Ammon's horn (tissue), 1 donor: Measurements from ENCODE around the gene TNFSF9.
A peak's percentile ranks its signal among the peaks of the same experiment; 100 is the strongest.
"Not testable (repeated sequence)": the region's sequence is repeated elsewhere in the genome, so short reads cannot be mapped to it uniquely, and the experiment has no call there.

ENCODE experiments used
- DNase-seq: peaks from one replicate; pipeline ENCODE4 v3.0.0-alpha.2; 2016; ENCODE audit warnings: low spot score

TNFSF9 gene

GRCh38 chr19:6572217-6572616 is 41.4 kb downstream of the TNFSF9 start:
- peak; percentile 62 for DNase-seq

DNA sequence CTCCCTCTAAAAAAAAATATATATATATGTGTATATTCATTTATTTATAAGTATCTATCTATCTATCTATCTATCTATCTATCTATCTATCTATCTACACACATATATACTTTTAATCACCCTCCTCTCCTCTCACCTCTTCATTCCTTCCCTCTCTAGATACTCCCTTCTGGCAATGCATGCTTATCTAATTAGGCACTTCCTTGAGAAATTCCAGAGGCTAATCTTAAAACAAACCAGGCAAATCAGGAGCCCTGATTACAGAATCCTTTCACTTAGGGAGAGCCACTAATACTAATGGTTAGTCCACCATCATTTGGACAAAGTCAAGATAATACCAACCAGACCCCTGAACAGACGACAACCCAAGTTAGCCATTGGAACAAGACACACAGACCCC is 42.5 kb downstream of the TNFSF9 start:
- no peak for DNase-seq

GRCh38 chr19:6576869-6577475 is 46.1 kb downstream of the TNFSF9 start:
- no peak for DNase-seq

- peak; percentile 39 for DNase-seq
Measured at GRCh38 chr19:6577476-6578125, 46.8 kb downstream of the TNFSF9 start.

DNA sequence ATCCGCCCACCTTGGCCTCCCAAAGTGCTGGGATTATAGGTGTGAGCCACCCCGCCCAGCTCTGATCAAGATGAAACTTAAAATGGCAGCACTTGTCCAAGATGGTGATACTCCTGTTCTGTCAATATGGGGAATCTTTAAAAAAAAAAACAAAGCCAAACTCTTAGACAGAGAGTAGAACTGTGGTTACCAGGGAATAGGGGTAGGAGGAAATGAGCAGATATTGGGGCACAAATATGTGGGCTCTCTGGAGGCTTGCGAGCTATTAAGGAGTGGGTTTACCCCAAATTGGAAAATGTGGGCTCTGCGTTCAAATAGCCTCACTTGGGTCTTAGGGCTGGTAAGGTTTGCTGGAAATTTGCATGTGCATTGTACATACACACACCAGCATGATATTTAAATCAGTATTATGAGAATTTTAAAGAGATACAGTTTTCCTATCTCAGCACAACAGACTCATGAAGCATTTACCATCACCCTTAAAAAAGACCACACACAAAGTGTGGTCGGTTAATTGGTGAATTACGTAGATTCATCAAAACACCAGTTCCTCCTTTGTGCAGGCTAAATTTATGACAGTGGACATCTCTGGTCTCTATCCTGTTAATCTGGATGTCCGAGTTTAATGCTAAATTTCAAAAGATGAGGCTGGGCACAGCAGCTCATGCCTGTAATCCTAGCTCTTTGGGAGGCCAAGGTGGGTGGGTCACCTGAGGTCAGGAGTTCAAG is 48.8 kb downstream of the TNFSF9 start:
- DNase-seq: no peak

DNA sequence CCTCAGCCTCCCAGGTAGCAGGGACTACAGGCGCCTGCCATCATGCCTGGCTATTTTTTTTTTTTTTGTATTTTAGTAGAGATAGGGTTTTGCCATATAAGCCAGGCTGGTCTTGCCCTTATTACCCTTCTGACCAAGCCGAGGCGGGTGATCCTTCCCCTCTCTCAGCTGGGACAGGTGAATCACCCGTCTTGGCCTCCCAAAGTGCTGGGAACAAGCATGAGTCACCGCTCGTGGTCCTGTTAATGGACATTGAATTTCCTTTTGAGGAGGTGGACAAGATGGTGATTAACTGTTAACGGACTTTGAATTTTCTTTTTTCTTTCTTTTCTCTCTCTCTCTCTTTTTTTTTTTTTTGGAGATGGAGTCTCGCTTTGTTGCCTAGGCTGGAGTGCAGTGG is 49.5 kb downstream of the TNFSF9 start:
- DNase-seq: no peak

- DNase-seq: not testable (repeated sequence)
Measured at GRCh38 chr19:6582515-6583484, 52.0 kb downstream of the TNFSF9 start.
